GM12891 (cell line): Measurements from ENCODE around the gene OR2AJ1. TPM values are rescaled to one million over a fixed set of nuclear protein-coding genes. Genes with fewer than 3 reads are reported as not detected.

Source experiments
- DNase-seq: peaks from one replicate; pipeline ENCODE4 v3.0.0; 2011; ENCODE audit warnings: low spot score; ENCODE audit not compliant: insufficient read length
- FAIRE-seq: peaks from 2 replicates; lab custom pipeline; 2011; peaks lifted over from hg19 to GRCh38; lab: Jason Lieb, UNC
- PAX5 ChIP-seq: IDR thresholded peaks from 2 replicates; pipeline ENCODE4 v1.6.1; 2011; ENCODE audit warnings: low read length, moderate library complexity, mild to moderate bottlenecking; ENCODE audit not compliant: insufficient read depth, severe bottlenecking
- POLR2A ChIP-seq: IDR thresholded peaks from 2 replicates; pipeline ENCODE4 v1.6.1; 2011; ENCODE audit warnings: low read depth, low read length, control low read depth
- POLR2AphosphoS5 ChIP-seq: IDR thresholded peaks from 2 replicates; pipeline ENCODE4 v1.6.1; 2011; ENCODE audit warnings: low read depth, low read length, control low read depth
- POU2F2 ChIP-seq: IDR thresholded peaks from 2 replicates; pipeline ENCODE4 v1.6.1; 2011; ENCODE audit warnings: low read depth, mild to moderate bottlenecking, control low read depth, low read length, moderate library complexity
- SPI1 ChIP-seq: IDR thresholded peaks from 2 replicates; pipeline ENCODE4 v1.6.1; 2011; ENCODE audit warnings: low read depth, low read length, control low read depth
- TAF1 ChIP-seq: IDR thresholded peaks from 2 replicates; pipeline ENCODE4 v1.6.1; 2011; ENCODE audit warnings: low read depth, low read length, control low read depth
- polyA plus RNA-seq: library from polyadenylated mRNA; unstranded; fragments of >200 nt; gene quantifications from one replicate; pipeline ENCODE4 v1.2.1, GENCODE V29; 2012; ENCODE audit warnings: low read depth, missing spikeins, inconsistent platforms; ENCODE audit not compliant: missing spikeins

OR2AJ1 gene, protein sequence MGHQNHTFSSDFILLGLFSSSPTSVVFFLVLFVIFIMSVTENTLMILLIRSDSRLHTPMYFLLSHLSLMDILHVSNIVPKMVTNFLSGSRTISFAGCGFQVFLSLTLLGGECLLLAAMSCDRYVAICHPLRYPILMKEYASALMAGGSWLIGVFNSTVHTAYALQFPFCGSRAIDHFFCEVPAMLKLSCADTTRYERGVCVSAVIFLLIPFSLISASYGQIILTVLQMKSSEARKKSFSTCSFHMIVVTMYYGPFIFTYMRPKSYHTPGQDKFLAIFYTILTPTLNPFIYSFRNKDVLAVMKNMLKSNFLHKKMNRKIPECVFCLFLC
- not detected for polyA plus RNA-seq

DNA sequence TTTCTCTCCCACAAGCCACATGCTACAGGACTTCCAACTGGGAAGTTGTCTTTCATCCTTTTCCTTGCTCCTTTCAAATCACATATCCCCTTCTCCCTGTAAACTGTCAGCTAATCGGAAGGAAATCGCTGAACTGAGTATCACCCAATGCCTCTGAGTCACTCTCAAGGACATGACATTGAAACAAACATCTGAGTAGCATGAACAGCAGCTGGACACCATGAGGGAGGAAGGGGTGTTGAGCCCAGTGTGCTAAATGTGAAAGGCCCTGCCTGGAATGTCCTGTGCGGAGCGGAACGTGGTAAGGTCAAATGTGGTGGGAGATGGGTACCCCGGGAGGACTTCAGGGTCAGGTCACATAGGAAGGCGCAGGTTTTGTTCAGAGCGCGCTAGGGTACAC, at the start of gene OR2AJ1:
Gene OR2AJ1, plus strand, starts transcription at position 22 of the 400 bp plus-strand sequence. CDS start 8,880 bp downstream, outside the sequence.
- DNase-seq, result no peak
- TF ChIP-seq PAX5 (no peak), POU2F2 (no peak), TAF1 (no peak)
- no peak for FAIRE-seq

DNA sequence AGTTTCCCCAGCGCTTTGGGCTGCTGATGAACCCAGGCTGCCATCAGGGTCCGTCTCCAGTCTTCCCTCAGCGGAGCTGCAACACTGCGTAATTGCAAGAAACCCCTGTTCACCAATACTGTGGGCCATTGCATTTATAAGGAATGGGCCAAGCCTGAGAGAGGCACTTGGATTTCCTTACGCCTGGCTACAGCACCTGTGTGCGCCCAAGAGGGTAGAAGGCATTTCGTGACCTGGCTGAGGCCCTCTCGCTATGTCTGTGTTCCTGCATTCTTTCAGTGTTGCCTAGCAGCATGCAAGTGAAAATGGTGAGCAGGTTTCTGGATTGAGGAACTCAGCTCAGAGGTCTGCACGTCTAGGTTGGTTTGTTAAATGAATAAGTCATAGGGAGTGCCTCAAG, 41.3 kb upstream of the OR2AJ1 start:
- FAIRE-seq, result no peak
- no peak for DNase-seq
- TF ChIP-seq SPI1, result no peak
- no peak for TF ChIP-seq POU2F2
- no peak for TF ChIP-seq TAF1

DNA sequence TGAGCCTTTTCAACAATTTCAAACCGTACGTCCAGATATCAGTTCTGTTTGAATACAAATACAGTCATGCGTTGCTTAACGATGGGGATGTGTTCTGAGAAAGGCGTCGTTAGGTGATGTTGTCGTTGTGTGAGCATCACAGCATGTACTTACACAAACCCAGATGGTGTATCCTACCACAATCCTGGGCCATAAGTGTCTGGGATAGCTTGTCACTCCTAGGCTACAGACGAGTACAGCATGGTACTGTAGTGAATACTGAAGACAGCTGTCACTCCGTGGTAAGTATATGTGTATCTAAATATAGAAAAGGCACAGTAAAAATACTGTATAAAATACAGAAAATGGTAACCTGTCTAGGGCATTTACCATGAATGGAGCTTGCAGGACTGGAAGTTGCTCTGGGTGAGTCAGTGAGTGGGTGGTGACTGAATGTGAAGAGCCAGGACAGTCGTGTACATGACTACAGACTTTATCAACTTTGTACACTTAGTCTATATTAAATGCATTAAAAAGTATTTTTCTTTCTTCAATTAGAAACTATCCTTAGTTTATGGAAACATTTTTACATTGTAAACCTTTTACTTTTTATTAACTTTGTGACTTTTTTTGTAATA, 39.8 kb upstream of the OR2AJ1 start:
- TF ChIP-seq POLR2A (no peak), SPI1 (no peak), POLR2AphosphoS5 (no peak), POU2F2 (no peak), PAX5 (no peak), TAF1 (no peak)
- no peak for DNase-seq
- FAIRE-seq, result no peak

DNA sequence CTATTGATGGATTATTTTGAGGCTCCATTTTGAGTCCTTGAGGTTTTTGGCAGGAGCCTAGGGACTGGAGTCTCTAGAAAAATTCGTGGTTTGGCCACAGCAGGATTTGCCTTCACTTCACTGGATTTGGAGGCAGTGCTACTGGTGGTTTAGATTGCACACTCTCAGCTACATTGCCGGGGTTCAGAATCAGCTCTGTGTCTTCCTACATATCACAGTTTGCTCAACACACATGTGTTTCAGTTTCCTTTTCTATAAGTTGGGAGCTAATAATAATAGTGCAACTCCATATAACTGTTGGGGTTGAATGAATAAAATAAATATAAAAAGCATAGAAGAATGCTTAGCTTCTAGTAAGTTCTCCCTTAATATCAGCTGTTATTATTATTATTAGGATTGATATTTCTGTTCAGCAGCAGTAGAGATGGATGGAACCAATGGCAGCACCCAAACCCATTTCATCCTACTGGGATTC, 29.5 kb upstream of the OR2AJ1 start, which contains the start of gene OR2W3:
Gene OR2W3, plus strand, starts transcription at position 425 of the 475 bp plus-strand sequence. Its CDS starts 0 bp downstream, at position 425.
- DNase-seq (no peak), FAIRE-seq (no peak)
- TF ChIP-seq POLR2A (no peak), PAX5 (no peak), SPI1 (no peak), POLR2AphosphoS5 (no peak), TAF1 (no peak), POU2F2 (no peak)

DNA sequence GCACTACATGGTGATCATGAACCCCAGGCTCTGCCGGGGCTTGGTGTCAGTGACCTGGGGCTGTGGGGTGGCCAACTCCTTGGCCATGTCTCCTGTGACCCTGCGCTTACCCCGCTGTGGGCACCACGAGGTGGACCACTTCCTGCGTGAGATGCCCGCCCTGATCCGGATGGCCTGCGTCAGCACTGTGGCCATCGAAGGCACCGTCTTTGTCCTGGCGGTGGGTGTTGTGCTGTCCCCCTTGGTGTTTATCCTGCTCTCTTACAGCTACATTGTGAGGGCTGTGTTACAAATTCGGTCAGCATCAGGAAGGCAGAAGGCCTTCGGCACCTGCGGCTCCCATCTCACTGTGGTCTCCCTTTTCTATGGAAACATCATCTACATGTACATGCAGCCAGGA, 28.7 kb upstream of the OR2AJ1 start:
- TF ChIP-seq SPI1 (no peak), TAF1 (no peak), POLR2A (no peak), POU2F2 (no peak), POLR2AphosphoS5 (no peak)
- FAIRE-seq (no peak), DNase-seq (no peak)

DNA sequence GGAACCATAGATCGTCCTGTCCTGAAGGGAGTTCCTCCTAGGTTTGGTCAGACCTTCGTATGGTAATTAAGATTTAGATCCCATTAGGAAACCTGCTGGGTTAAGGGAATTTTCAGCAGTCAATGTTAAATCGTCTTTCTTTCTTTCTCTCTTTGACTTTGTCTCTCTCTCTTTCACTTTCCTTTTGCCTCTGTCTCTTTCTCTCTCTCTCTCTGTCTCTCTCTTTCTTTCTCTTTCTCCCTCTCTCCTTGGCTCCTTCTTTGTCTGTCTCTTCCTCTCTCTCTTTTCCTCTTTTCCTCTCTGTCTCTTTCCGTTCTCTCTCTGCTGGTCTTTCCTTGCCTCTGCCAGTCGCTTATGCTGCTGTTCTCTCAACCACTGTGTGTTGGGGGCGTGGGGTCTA, 20.6 kb upstream of the OR2AJ1 start:
- no peak for TF ChIP-seq TAF1
- FAIRE-seq, result no peak
- DNase-seq, result no peak

DNA sequence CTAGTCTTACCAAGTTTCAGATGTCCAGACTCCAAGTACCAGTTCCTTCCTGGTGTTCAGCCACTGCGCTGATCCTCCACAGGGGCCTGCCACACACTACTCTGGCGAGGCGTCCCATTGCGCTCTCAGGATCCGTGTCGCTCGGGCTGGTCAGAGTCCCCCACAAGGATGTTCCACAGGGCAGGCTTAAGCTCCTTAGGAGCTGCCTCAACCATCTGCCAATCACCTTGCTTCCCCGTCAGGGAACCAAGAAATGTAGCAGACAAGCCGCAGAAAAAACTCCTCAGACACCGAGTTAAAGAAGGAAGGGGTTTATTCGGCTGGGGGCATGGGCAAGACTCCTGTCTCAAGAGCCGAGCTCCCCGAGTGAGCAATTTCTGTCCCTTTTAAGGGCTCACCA, 19.5 kb upstream of the OR2AJ1 start:
- no peak for DNase-seq
- no peak for TF ChIP-seq POLR2AphosphoS5
- no peak for TF ChIP-seq SPI1
- TF ChIP-seq PAX5, result no peak
- FAIRE-seq, result no peak

DNA sequence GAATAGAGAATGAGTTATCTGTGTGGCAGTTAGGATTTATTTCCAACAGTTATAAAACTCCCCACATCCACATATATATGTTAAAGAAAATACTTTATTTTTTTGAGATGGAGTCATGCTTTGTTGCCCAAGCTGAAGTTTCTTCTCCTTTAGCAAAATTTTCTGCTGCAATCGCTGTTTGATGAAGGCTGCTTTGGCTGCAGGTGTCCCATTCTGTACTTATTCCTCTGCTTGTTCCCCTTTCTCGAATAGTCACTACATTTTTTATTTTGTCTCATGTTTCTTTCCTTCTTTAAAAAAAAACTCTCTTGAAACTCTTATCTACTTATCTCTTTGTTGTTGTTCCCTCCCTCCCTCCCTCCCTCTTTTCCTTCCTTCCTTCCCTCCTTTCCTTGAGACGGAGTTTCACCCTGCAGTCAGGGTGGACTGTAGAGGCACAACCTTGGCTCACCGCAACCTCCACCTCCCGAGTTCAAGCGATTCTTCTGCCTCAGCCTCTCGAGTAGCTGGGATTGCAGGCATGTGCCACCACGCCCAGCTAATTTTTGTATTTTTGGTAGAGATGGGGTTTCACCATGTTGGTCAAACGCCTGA, 18.7 kb upstream of the OR2AJ1 start:
- no peak for FAIRE-seq
- no peak for DNase-seq
- TF ChIP-seq POLR2AphosphoS5 (no peak), PAX5 (no peak), POLR2A (no peak), TAF1 (no peak), POU2F2 (no peak), SPI1 (no peak)

DNA sequence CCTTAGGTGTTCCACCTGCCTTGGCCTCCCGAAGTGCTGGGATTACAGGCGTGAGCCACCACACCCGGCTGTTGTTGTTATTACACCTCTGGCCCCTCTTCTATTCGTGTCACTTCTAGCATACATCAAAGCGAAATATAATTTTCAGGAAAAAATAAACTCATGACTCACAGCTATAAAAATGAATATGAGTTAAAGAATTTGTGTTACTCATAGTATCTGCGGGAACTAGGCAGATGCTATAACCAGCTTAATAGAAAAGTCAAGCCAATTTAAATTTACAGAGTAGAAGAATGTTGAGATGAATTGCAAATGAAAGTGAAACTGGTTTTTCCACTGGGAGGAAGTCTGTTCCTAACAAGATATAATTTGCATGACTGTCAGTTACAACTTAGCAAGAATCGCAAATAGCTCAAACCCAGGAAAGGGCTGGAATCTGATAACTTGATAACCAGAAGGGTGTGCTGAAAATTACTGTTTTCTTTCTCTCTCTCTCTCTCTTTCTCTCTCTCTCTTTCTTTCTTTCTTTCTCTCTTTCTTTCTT, 18.1 kb upstream of the OR2AJ1 start:
- TF ChIP-seq SPI1 (no peak), POU2F2 (no peak), POLR2A (no peak), PAX5 (no peak), POLR2AphosphoS5 (no peak), TAF1 (no peak)
- FAIRE-seq (no peak), DNase-seq (no peak)

DNA sequence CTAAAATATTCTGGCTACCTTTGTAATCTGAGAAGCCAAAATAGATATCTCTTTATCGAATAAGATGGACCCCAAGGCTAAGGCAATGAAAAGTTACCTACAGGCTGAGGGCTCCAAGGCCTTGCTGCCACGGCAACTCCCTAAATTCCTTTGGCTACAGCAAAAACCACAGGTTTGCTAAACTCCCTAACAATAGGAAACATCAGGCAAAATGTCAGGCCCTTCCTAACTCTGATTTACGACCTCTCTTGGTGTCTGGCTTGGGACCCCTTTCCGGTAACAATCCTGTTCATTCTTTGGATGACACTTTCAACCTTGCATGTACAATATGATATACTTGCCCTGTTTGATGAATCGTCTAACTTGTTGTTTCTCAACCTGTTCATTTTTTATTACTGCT, 15.9 kb upstream of the OR2AJ1 start:
- DNase-seq (no peak), FAIRE-seq (no peak)
- TF ChIP-seq POLR2A, result no peak
- no peak for TF ChIP-seq POLR2AphosphoS5
- TF ChIP-seq PAX5, result no peak
- no peak for TF ChIP-seq SPI1
- no peak for TF ChIP-seq TAF1
- TF ChIP-seq POU2F2, result no peak

DNA sequence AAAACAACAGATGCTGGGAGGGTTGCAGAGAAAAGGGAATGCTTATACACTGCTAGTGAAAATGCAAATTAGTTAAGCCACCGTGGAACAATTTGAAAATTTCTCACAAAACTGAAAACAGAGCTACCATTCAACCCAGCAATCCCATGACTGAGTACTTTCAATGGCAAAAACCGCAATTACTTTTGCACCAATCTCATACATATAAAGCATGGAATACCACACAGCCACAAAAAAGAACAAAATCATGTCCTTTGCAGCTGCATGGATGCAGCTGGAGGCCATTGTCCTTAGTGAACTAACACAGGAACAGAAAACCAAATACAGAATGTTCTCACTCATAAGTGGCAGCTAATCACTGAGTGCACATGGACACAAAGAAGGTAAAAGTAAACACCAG, 10.9 kb upstream of the OR2AJ1 start:
- no peak for FAIRE-seq
- TF ChIP-seq TAF1, result no peak
- no peak for TF ChIP-seq PAX5
- no peak for TF ChIP-seq POU2F2
- no peak for TF ChIP-seq SPI1
- TF ChIP-seq POLR2A, result no peak
- no peak for TF ChIP-seq POLR2AphosphoS5
- DNase-seq, result no peak
